ENCODE measurements around the gene NFKBIE.

Gene NFKBIE

DNA sequence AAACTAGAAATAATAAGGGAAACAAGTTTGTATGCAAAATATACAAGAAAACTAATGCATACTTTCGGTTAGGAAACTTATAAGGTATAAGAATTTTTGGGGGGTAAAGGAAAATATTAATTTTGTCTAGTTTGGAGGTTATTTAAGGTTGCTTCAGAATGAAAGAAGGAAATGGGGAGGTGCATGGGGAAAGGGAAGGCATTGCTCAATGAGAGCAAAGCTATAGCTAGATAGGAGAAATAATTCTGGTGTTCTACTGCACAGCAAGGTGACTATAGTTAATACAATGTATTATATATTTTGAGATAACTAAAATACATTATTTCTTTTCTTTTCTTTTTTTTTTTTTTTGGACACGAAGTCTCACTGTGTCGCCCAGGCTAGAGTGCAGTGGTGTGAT lies 54.1 kb downstream of the NFKBIE start:
- H3K4me3 ChIP-seq (ENCODE audit: low read depth, low read length): no peak overlapping the region
- TF ChIP-seq, protein P1, sequence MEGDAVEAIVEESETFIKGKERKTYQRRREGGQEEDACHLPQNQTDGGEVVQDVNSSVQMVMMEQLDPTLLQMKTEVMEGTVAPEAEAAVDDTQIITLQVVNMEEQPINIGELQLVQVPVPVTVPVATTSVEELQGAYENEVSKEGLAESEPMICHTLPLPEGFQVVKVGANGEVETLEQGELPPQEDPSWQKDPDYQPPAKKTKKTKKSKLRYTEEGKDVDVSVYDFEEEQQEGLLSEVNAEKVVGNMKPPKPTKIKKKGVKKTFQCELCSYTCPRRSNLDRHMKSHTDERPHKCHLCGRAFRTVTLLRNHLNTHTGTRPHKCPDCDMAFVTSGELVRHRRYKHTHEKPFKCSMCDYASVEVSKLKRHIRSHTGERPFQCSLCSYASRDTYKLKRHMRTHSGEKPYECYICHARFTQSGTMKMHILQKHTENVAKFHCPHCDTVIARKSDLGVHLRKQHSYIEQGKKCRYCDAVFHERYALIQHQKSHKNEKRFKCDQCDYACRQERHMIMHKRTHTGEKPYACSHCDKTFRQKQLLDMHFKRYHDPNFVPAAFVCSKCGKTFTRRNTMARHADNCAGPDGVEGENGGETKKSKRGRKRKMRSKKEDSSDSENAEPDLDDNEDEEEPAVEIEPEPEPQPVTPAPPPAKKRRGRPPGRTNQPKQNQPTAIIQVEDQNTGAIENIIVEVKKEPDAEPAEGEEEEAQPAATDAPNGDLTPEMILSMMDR (IDR thresholded peaks at IDR 0.05; ENCODE audit: low read depth, low read length): no peak
- no peaks in the 10 kb centered on the region for H3K27me3 ChIP-seq (ENCODE audit: insufficient read depth, low read depth, severe bottlenecking)
- no peak for DNase-seq
- H3K9me3 ChIP-seq (ENCODE audit: severe bottlenecking): no peaks in the 10 kb centered on the region
- H3K36me3 ChIP-seq: no peaks in the 10 kb centered on the region
- H3K27ac ChIP-seq: no peak overlapping the region

All from WERI-Rb-1 (cell line).